ENCODE measurements around the gene TTLL11. TPM values are rescaled to one million over a fixed set of nuclear protein-coding genes. Genes with fewer than 3 reads are reported as not detected.

Gene TTLL11
- total and polyA plus RNA-seq, 2 experiments from 2014 or later: 0.57 to 1.4 TPM

- no peaks in the 10 kb centered on the region; the same call in 1 of the 2 replicates for H3K4me1 ChIP-seq (ENCODE audit: insufficient read depth)
- H3K79me2 ChIP-seq (replicated peaks; ENCODE audit: insufficient read depth): no peaks in the 10 kb centered on the region
- no peak for TF ChIP-seq EZH2 (IDR thresholded peaks at IDR 0.05; ENCODE audit: low read depth, unreplicated experiment)
- TF ChIP-seq REST (IDR thresholded peaks at IDR 0.05; ENCODE audit: unreplicated experiment): no peak
- no peak for TF ChIP-seq ZNF331 (CRISPR knock-in tag; IDR thresholded peaks at IDR 0.05; ENCODE audit: low read depth)
- TF ChIP-seq CTCF (conservative IDR thresholded peaks at IDR 0.05; ENCODE audit: low read depth in 2 of 2): no peak
- no peak for TF ChIP-seq JUNB (IDR thresholded peaks at IDR 0.05; ENCODE audit: unreplicated experiment)
- no peak for TF ChIP-seq CREB1 (CRISPR knock-in tag; IDR thresholded peaks at IDR 0.05; ENCODE audit: low read depth)
- H3K4me3 ChIP-seq: no peak overlapping the region
- H3K27me3 ChIP-seq (ENCODE audit: insufficient read depth): peaks cover 22% of the 10 kb centered on the region
- H3K4me2 ChIP-seq: no peak overlapping the region
- Mint-ChIP-seq H3K36me3 (ENCODE audit: low read depth) (no peaks in the 10 kb centered on the region; the same call in 2 of the 3 replicates), H3K4me3 (no peak overlapping the region), H3K27ac (no peak overlapping the region), H3K27me3 (ENCODE audit: insufficient read depth, low read depth, poor library complexity) (peaks cover 13% of the 10 kb centered on the region), H3K4me1 (peaks cover 6% of the 10 kb centered on the region; the same call in 2 of the 3 replicates), H3K9me3 (no peaks in the 10 kb centered on the region; the same call in 2 of the 3 replicates)
- H3K27ac ChIP-seq (ENCODE audit: low read depth): no peak overlapping the region
- H3K36me3 ChIP-seq (ENCODE audit: insufficient read depth): no peaks in the 10 kb centered on the region
- DNase-seq (ENCODE audit: low spot score) (no peak), ATAC-seq (no peak)
- peaks cover 4% of the 10 kb centered on the region for H4K20me1 ChIP-seq (replicated peaks; ENCODE audit: insufficient read depth)
- H3F3A ChIP-seq (replicated peaks; ENCODE audit: low read depth): no peaks in the 10 kb centered on the region
- no peaks in the 10 kb centered on the region for H3K9me2 ChIP-seq (ENCODE audit: insufficient read depth)
- H2AFZ ChIP-seq: no peak overlapping the region
Observed at GRCh38 chr9:122087406-122088200, 5.5 kb downstream of the TTLL11 start.

DNA sequence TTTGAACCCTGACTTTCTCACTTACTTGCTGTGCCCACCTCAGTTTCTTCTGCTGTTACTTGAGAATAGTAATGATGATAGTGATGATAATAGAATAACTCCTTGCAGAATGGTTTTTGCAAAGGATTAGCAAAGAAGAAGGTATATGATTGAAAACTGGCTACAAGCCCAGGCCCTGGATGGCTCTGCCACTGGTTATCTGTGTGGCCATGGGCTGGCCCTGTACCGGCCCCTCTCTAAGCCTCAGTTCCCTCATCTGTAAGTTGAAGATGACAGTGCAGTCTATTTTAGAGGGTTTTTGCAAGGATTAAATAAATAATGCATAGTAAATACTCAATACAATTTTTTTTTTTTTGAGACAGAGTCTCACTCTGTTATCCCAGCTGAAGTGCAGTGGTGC lies 6.2 kb downstream of the TTLL11 start:
- no peaks in the 10 kb centered on the region for H3K36me3 ChIP-seq (ENCODE audit: insufficient read depth)
- no peaks in the 10 kb centered on the region; the same call in 2 of the 3 replicates for H3K9me3 Mint-ChIP-seq
- H3K27ac ChIP-seq (ENCODE audit: low read depth): no peak overlapping the region
- H3K4me2 ChIP-seq: no peak overlapping the region
- H3K27me3 Mint-ChIP-seq (ENCODE audit: insufficient read depth, low read depth, poor library complexity): peaks cover 8% of the 10 kb centered on the region
- no peak overlapping the region for H2AFZ ChIP-seq
- H3K4me1 ChIP-seq (ENCODE audit: insufficient read depth): no peaks in the 10 kb centered on the region; the same call in 1 of the 2 replicates
- ATAC-seq (no peak), DNase-seq (ENCODE audit: low spot score) (no peak)
- H3K36me3 Mint-ChIP-seq (ENCODE audit: low read depth): no peaks in the 10 kb centered on the region; the same call in 2 of the 3 replicates
- H4K20me1 ChIP-seq (replicated peaks; ENCODE audit: insufficient read depth): peaks cover 3% of the 10 kb centered on the region
- no peaks in the 10 kb centered on the region for H3F3A ChIP-seq (replicated peaks; ENCODE audit: low read depth)
- no peak overlapping the region for H3K4me3 Mint-ChIP-seq
- H3K9me2 ChIP-seq (ENCODE audit: insufficient read depth): no peaks in the 10 kb centered on the region
- H3K27ac Mint-ChIP-seq: no peak overlapping the region
- no peaks in the 10 kb centered on the region for H3K79me2 ChIP-seq (replicated peaks; ENCODE audit: insufficient read depth)
- H3K4me1 Mint-ChIP-seq: peaks cover 2% of the 10 kb centered on the region; the same call in 1 of the 3 replicates
- no peak overlapping the region for H3K4me3 ChIP-seq
- peaks cover 16% of the 10 kb centered on the region for H3K27me3 ChIP-seq (ENCODE audit: insufficient read depth)
- TF ChIP-seq EZH2phosphoT487 (IDR thresholded peaks at IDR 0.05; ENCODE audit: unreplicated experiment) (no peak), STAT1 (IDR thresholded peaks at IDR 0.05; ENCODE audit: unreplicated experiment) (no peak), NANOG (IDR thresholded peaks at IDR 0.05; ENCODE audit: borderline replicate concordance) (no peak), ZNF114 (CRISPR knock-in tag; IDR thresholded peaks at IDR 0.05) (no peak), CREB1 (CRISPR knock-in tag; IDR thresholded peaks at IDR 0.05; ENCODE audit: low read depth) (no peak), POLR2AphosphoS5 (IDR thresholded peaks at IDR 0.05; ENCODE audit: low read depth) (no peak)
